AG04449 (cell line): ENCODE measurements around the gene SMG6.
A peak's percentile ranks its signal among the peaks of the same experiment; 100 is the strongest.

Experiments
- CTCF ChIA-PET: fragments of 350-600 bp; formaldehyde crosslinking; extraction: SDS; loops from one replicate; lab custom pipeline; 2021; ENCODE audit warnings: antibody characterized with exemption; lab: Yijun Ruan, JAX
- POLR2A ChIA-PET: fragments of 400-600, 350-600 bp; formaldehyde crosslinking; extraction: SDS; loops from one replicate; lab custom pipeline; 2020; ENCODE audit warnings: antibody characterized with exemption, inconsistent platforms; lab: Yijun Ruan, JAX
- DNase-seq: peaks from one replicate; pipeline ENCODE4 v3.0.0-alpha.2; 2010; ENCODE audit warnings: low read depth, low spot score
- H3K4me3 ChIP-seq: 2 replicates; pipeline ENCODE4 v1.5.1; 2011; ENCODE audit warnings: low read depth, mild to moderate bottlenecking, control low read depth, low read length
- TF ChIP-seq, protein P1 (sequence below): IDR thresholded peaks from one replicate; pipeline ENCODE4 v1.5.1; 2011; ENCODE audit warnings: mild to moderate bottlenecking, moderate library complexity, low read length, control low read depth, inconsistent platforms; ENCODE audit not compliant: insufficient read depth; ENCODE audit errors: missing control alignments

SMG6 gene

GRCh38 chr17:2303204-2304188 lies at the start of gene SMG6, which contains the start of gene SRR:
TSS of gene SMG6 (minus strand) at chr17:2303785. CDS start at chr17:2303720, 65 bp downstream.
TSS of gene SRR (plus strand) at chr17:2303950. CDS start at chr17:2315561, 11,611 bp downstream.
- DNase-seq = no peak
- POLR2A ChIA-PET = interaction anchor here (0.5 to 2.5 kb wide), 7 partner anchors 17 to 249 kb away, joined by 3 to 10 read pairs (median 5); partner anchors contain the start of genes HIC1, SGSM2 and TSR1
- peak within 1 kb of the TSS; percentile 86 for H3K4me3 ChIP-seq
- CTCF ChIA-PET = interaction anchor here (0.8 to 1.6 kb wide), 5 partner anchors 10 to 250 kb away, joined by 3 to 9 read pairs (median 4); no protein-coding TSS in a partner anchor
- TF ChIP-seq, protein P1, sequence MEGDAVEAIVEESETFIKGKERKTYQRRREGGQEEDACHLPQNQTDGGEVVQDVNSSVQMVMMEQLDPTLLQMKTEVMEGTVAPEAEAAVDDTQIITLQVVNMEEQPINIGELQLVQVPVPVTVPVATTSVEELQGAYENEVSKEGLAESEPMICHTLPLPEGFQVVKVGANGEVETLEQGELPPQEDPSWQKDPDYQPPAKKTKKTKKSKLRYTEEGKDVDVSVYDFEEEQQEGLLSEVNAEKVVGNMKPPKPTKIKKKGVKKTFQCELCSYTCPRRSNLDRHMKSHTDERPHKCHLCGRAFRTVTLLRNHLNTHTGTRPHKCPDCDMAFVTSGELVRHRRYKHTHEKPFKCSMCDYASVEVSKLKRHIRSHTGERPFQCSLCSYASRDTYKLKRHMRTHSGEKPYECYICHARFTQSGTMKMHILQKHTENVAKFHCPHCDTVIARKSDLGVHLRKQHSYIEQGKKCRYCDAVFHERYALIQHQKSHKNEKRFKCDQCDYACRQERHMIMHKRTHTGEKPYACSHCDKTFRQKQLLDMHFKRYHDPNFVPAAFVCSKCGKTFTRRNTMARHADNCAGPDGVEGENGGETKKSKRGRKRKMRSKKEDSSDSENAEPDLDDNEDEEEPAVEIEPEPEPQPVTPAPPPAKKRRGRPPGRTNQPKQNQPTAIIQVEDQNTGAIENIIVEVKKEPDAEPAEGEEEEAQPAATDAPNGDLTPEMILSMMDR = no peak

GRCh38 chr17:2351269-2351668 lies 47.7 kb upstream of the SMG6 start:
- ChIA-PET POLR2A (no interaction called here), CTCF (interaction anchor here (0.6 to 4.6 kb wide), 9 partner anchors 8 to 88 kb away, joined by 3 to 80 read pairs (median 4); partner anchors contain the start of gene TSR1)

DNA sequence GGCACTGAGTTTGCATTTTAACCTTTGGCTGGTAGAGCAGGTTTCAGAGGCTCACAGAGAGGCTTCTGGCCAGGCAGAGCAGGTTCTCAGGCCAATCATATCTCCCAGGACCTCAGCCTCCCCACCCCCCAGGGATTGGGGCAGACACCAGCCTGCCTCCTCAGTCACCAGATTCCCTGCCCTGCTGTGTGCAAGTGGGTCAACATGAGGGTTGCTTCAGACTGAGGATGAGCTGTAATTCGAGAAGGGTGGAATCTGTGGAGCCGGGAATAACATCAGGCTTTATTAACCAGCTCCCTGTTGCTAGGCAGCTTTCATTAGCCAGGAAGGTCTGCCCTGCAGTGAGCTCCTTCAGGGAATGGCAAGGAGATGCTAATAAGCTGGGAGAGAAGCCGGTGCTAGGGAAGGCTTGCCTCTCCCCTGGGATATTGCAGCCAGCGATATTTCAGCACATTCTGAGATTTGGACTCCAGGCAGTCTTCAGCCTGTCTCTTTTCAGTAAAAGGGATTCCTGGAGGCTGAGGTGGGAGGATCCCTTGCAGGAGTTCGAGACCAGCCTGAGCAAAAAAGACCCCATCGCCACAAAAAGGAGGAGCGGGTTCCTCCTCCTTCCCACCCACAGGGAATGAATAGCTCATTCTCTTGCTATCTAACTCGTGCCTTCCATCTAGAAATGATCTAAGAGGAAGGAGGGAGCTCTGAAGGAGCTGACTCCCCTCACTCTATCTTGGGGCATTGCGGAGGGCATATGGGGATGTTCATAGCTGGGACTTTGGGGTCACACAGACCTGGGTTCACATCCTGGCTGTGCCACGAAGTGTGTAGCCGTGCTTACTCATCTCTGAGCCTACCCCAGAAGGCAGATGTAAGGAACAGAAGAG lies 44.5 kb upstream of the SMG6 start:
- TF ChIP-seq, protein P1 = no peak
- ChIA-PET POLR2A (interaction anchor here (0.7 to 1.8 kb wide), 2 partner anchors 10 to 12 kb away, joined by 3 to 4 read pairs; partner anchors contain the start of genes SGSM2 and TSR1), CTCF (interaction anchor here (0.7 to 1.9 kb wide), 12 partner anchors 9 to 466 kb away, joined by 3 to 12 read pairs (median 4); partner anchors contain the start of genes HIC1, SGSM2 and TSR1)
- no peak overlapping the region for H3K4me3 ChIP-seq
- peak; percentile 78 for DNase-seq

More at GRCh38 chr17:2351269-2351668, 47.7 kb upstream of the SMG6 start:
- TF ChIP-seq, protein P1 = no peak
- no peak for DNase-seq
- H3K4me3 ChIP-seq = no peak overlapping the region

DNA sequence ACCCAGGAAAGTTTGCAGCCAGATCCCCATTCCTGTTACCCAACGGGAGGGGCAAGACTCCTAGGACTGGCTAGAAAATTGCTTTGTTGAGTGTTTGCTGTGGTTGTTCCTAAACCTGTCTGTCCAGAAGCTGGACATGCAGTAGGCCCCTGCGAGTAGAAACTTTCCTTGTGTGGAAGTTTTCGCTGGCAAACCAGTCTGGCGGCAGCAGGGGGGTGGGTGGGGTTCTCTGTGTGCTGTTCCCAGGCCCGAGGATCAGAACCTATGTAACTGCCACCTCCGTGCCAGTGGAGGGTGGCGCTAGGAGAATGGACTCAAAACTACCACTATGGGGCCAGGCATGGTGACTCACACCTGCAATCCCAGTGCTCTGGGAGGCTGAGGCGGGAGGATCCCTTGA lies 42.9 kb upstream of the SMG6 start:
- DNase-seq = no peak
- POLR2A ChIA-PET = no interaction called here
- TF ChIP-seq, protein P1 = no peak
- CTCF ChIA-PET = interaction anchor here (0.7 to 1.9 kb wide), 8 partner anchors 8 to 292 kb away, joined by 3 to 5 read pairs (median 4); partner anchors contain the start of gene HIC1
- H3K4me3 ChIP-seq = no peak overlapping the region

GRCh38 chr17:2344528-2344927 lies 40.9 kb upstream of the SMG6 start:
- TF ChIP-seq, protein P1 = no peak
- no peak for DNase-seq
- H3K4me3 ChIP-seq = no peak overlapping the region
- POLR2A ChIA-PET = no interaction called here
- CTCF ChIA-PET = interaction anchor here (1.1 to 1.2 kb wide), 2 partner anchors 8 to 9 kb away, joined by 3 to 5 read pairs; no protein-coding TSS in a partner anchor
